HepG2 (cell line): ENCODE data around the gene MDP1. TPM values are rescaled to one million over a fixed set of nuclear protein-coding genes. Genes with fewer than 3 reads are reported as not detected.

Experiments
- CC2D1A ChIP-seq: sonication (generic); formaldehyde crosslinking; IDR thresholded peaks from 2 replicates; pipeline ENCODE4 v1.8.1; 2023; ENCODE audit warnings: mild to moderate bottlenecking, missing genetic modification reagents
- CCDC6 ChIP-seq: sonication (generic); formaldehyde crosslinking; IDR thresholded peaks from 2 replicates; pipeline ENCODE4 v1.8.1; 2022; ENCODE audit warnings: mild to moderate bottlenecking, missing genetic modification reagents, moderate library complexity
- HOXA5 ChIP-seq: sonication (generic); formaldehyde crosslinking; IDR thresholded peaks from 2 replicates; pipeline ENCODE4 v1.4.0; 2020; ENCODE audit warnings: missing genetic modification reagents
- KDM6A ChIP-seq: IDR thresholded peaks from 2 replicates; pipeline ENCODE4 v1.6.1; 2016; ENCODE audit warnings: low read depth
- NFIB ChIP-seq: sonication (generic); formaldehyde crosslinking; IDR thresholded peaks from 2 replicates; pipeline ENCODE4 v1.9.0; 2021; ENCODE audit warnings: missing genetic modification reagents, mild to moderate bottlenecking, borderline replicate concordance
- SIX1 ChIP-seq: sonication (generic); formaldehyde crosslinking; IDR thresholded peaks from 2 replicates; pipeline ENCODE4 v1.4.0; 2020; ENCODE audit warnings: missing genetic modification reagents, borderline replicate concordance
- ZBTB7A ChIP-seq: sonication (generic); formaldehyde crosslinking; IDR thresholded peaks from 2 replicates; pipeline ENCODE4 v1.8.0; 2022; ENCODE audit warnings: mild to moderate bottlenecking, missing genetic modification reagents
- ZBTB7B ChIP-seq: sonication (generic); formaldehyde crosslinking; IDR thresholded peaks from 2 replicates; pipeline ENCODE4 v1.4.0; 2020; ENCODE audit warnings: missing genetic modification reagents
- ZNF136 ChIP-seq: sonication (generic); formaldehyde crosslinking; IDR thresholded peaks from 2 replicates; pipeline ENCODE4 v1.8.1; 2022; ENCODE audit warnings: low read depth, mild to moderate bottlenecking, moderate library complexity, missing genetic modification reagents
- ZNF253 ChIP-seq: sonication (generic); formaldehyde crosslinking; IDR thresholded peaks from 2 replicates; pipeline ENCODE4 v1.8.0; 2022; ENCODE audit warnings: mild to moderate bottlenecking, missing genetic modification reagents, borderline replicate concordance
- ZNF780A ChIP-seq: sonication (generic); formaldehyde crosslinking; IDR thresholded peaks from 2 replicates; pipeline ENCODE4 v1.8.0; 2022; ENCODE audit warnings: mild to moderate bottlenecking, missing genetic modification reagents, moderate library complexity
- polyA plus RNA-seq, 8 experiments: library from polyadenylated mRNA; depleted of rRNA in 3 of 8; stranded (reverse) in 7 of 8; unstranded in 1 of 8; fragments of >200 nt; fragmentation: Illumina TruSeq in 4 of 8; extraction: Trizol in 4 of 8; gene quantifications; 2 replicates each; pipeline versions ENCODE4 v1.2.1 to v1.2.3, GENCODE V29; 2011 to 2016; ENCODE audit warnings: low read depth in 4 of 8, missing spikeins in 1 of 8, mixed read lengths in 1 of 8; ENCODE audit not compliant: insufficient read depth in 1 of 8
- total RNA-seq, 5 experiments: library from RNA; depleted of rRNA; stranded (reverse); fragments of >200 nt; fragmentation: Illumina TruSeq; extraction: Trizol; gene quantifications; 2 replicates each; pipeline ENCODE4 v1.2.3, GENCODE V29; 2016; ENCODE audit warnings: low read depth in 1 of 5
- TF ChIP-seq, protein P1 (sequence below), 2 experiments: sonication (generic) in 1 of 2; formaldehyde crosslinking in 1 of 2; IDR thresholded peaks; 2 replicates each; pipeline versions ENCODE4 v1.6.1 to v1.9.0; 2014 to 2022; ENCODE audit warnings: antibody characterized with exemption in 1 of 2, borderline replicate concordance in 1 of 2, inconsistent platforms in 1 of 2, low read depth in 1 of 2, missing genetic modification reagents in 1 of 2
- TF ChIP-seq, protein P2 (sequence below): sonication (generic); formaldehyde crosslinking; conservative IDR thresholded peaks from 2 replicates; pipeline ENCODE4 v1.4.0; 2020; ENCODE audit warnings: mild to moderate bottlenecking, missing genetic modification reagents, moderate library complexity
- TF ChIP-seq, protein P3 (sequence below): sonication (generic); formaldehyde crosslinking; IDR thresholded peaks from 2 replicates; pipeline ENCODE4 v1.4.0; 2020; ENCODE audit warnings: mild to moderate bottlenecking, missing genetic modification reagents
- TF ChIP-seq, protein P4 (sequence below): sonication (generic); formaldehyde crosslinking; IDR thresholded peaks from 2 replicates; pipeline ENCODE4 v1.5.0; 2020; ENCODE audit warnings: mild to moderate bottlenecking, low read depth, missing genetic modification reagents, borderline replicate concordance
- TF ChIP-seq, protein P5 (sequence below): sonication (generic); formaldehyde crosslinking; IDR thresholded peaks from 2 replicates; pipeline ENCODE4 v1.5.0; 2020; ENCODE audit warnings: missing genetic modification reagents

MDP1 gene
- total and polyA plus RNA-seq, 2 of the 13 experiments (the other 11 are each of a cell fraction or from before 2014, with no cell fraction given): 44.1 to 48.7 TPM

DNA sequence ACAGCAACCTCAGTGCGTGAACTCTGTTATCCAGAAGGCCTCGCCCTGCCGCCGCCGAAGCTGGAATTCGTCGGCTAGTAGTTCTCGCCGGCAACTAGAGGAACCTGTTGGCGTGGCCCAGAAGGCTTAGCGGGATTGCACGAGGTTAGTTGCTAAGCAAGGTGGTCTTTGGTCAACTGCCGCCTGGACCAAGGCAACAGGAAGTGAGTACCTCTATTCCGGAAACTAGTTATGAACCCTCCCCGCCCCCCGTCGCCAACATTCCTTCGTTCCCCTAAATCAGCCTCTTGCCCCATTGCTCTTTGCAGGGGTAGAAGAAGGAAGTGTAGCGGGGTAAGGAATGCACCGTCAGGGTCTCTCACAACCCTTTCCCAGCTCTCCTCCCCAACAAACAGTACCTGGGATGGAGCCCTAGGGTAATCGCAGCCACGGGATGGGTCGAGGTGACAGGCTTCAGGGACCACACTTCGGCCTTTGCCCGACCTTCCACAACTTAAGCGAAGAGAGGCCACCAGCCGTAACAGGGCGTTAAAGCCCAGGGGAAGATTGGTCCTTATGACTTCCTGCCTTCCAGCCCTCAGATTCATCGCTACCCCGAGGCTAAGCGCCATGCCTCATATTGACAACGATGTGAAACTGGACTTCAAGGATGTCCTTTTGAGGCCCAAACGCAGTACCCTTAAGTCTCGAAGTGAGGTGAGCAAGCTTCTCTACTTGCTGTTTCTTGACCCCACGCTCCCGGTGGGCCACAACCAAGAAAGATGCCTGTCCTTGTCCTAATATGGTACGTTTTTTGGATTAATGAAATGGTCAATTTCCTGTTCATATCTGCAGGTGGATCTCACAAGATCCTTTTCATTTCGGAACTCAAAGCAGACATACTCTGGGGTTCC lies 17.0 kb upstream of the MDP1 start, which contains the start of gene GMPR2 (continued):
- TF ChIP-seq, protein P1, sequence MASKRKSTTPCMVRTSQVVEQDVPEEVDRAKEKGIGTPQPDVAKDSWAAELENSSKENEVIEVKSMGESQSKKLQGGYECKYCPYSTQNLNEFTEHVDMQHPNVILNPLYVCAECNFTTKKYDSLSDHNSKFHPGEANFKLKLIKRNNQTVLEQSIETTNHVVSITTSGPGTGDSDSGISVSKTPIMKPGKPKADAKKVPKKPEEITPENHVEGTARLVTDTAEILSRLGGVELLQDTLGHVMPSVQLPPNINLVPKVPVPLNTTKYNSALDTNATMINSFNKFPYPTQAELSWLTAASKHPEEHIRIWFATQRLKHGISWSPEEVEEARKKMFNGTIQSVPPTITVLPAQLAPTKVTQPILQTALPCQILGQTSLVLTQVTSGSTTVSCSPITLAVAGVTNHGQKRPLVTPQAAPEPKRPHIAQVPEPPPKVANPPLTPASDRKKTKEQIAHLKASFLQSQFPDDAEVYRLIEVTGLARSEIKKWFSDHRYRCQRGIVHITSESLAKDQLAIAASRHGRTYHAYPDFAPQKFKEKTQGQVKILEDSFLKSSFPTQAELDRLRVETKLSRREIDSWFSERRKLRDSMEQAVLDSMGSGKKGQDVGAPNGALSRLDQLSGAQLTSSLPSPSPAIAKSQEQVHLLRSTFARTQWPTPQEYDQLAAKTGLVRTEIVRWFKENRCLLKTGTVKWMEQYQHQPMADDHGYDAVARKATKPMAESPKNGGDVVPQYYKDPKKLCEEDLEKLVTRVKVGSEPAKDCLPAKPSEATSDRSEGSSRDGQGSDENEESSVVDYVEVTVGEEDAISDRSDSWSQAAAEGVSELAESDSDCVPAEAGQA (IDR thresholded peaks at IDR 0.05; ENCODE audit: low read depth): peak; percentile 2
- TF ChIP-seq, protein P1 (CRISPR knock-in tag; IDR thresholded peaks at IDR 0.05; ENCODE audit: borderline replicate concordance): peak; percentile 85; the same call in 1 of the 2 replicates
- TF ChIP-seq KDM6A (CRISPR knock-in tag) (0 out of 2 replicates have a peak, but pooled peaks have one; percentile 6), ZBTB7B (CRISPR knock-in tag) (peak; percentile 95), NFIB (CRISPR knock-in tag) (no peak), CCDC6 (CRISPR knock-in tag) (no peak), ZNF136 (CRISPR knock-in tag) (peak; percentile 61), ZBTB7A (CRISPR knock-in tag) (no peak), HOXA5 (CRISPR knock-in tag) (peak; percentile 96), ZNF780A (CRISPR knock-in tag) (peak; percentile 71; the same call in 1 of the 2 replicates), ZNF253 (CRISPR knock-in tag) (no peak; the same call in 1 of the 2 replicates), CC2D1A (CRISPR knock-in tag) (no peak), SIX1 (CRISPR knock-in tag) (peak; percentile 60; the same call in 1 of the 2 replicates)
- TF ChIP-seq, protein P2, sequence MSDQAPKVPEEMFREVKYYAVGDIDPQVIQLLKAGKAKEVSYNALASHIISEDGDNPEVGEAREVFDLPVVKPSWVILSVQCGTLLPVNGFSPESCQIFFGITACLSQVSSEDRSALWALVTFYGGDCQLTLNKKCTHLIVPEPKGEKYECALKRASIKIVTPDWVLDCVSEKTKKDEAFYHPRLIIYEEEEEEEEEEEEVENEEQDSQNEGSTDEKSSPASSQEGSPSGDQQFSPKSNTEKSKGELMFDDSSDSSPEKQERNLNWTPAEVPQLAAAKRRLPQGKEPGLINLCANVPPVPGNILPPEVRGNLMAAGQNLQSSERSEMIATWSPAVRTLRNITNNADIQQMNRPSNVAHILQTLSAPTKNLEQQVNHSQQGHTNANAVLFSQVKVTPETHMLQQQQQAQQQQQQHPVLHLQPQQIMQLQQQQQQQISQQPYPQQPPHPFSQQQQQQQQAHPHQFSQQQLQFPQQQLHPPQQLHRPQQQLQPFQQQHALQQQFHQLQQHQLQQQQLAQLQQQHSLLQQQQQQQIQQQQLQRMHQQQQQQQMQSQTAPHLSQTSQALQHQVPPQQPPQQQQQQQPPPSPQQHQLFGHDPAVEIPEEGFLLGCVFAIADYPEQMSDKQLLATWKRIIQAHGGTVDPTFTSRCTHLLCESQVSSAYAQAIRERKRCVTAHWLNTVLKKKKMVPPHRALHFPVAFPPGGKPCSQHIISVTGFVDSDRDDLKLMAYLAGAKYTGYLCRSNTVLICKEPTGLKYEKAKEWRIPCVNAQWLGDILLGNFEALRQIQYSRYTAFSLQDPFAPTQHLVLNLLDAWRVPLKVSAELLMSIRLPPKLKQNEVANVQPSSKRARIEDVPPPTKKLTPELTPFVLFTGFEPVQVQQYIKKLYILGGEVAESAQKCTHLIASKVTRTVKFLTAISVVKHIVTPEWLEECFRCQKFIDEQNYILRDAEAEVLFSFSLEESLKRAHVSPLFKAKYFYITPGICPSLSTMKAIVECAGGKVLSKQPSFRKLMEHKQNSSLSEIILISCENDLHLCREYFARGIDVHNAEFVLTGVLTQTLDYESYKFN (CRISPR knock-in tag): peak; percentile 77
- TF ChIP-seq, protein P3, sequence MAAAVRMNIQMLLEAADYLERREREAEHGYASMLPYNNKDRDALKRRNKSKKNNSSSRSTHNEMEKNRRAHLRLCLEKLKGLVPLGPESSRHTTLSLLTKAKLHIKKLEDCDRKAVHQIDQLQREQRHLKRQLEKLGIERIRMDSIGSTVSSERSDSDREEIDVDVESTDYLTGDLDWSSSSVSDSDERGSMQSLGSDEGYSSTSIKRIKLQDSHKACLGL: peak; percentile 44
- TF ChIP-seq, protein P4, sequence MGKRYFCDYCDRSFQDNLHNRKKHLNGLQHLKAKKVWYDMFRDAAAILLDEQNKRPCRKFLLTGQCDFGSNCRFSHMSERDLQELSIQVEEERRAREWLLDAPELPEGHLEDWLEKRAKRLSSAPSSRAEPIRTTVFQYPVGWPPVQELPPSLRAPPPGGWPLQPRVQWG: no peak
- TF ChIP-seq, protein P5, sequence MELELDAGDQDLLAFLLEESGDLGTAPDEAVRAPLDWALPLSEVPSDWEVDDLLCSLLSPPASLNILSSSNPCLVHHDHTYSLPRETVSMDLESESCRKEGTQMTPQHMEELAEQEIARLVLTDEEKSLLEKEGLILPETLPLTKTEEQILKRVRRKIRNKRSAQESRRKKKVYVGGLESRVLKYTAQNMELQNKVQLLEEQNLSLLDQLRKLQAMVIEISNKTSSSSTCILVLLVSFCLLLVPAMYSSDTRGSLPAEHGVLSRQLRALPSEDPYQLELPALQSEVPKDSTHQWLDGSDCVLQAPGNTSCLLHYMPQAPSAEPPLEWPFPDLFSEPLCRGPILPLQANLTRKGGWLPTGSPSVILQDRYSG (CRISPR knock-in tag): peak; percentile 97
